H1 (cell line): ENCODE data around the gene MUC2. TPM values are rescaled to one million over a fixed set of nuclear protein-coding genes. Genes with fewer than 3 reads are reported as not detected.

Experiments
- CTCF ChIA-PET: fragments of 300-600 bp; sonication (Branson Sonifier 250); formaldehyde crosslinking; loops from one replicate; lab custom pipeline; 2021; ENCODE audit not compliant: partially characterized antibody; lab: Charles Lee
- POLR2A ChIA-PET: fragments of 300-600 bp; sonication (Branson Sonifier 250); formaldehyde crosslinking; loops from one replicate; lab custom pipeline; 2021; ENCODE audit warnings: inconsistent platforms; ENCODE audit not compliant: partially characterized antibody; lab: Charles Lee
- DNase-seq, 2 experiments: peaks; one replicate each; pipeline versions ENCODE4 v3.0.0 to v3.0.0-alpha.2; 2010 to 2022; ENCODE audit warnings: low spot score in 2 of 2, low read depth in 1 of 2, mixed read lengths in 1 of 2
- FAIRE-seq: peaks from 2 replicates; lab custom pipeline; 2011; peaks lifted over from hg19 to GRCh38; lab: Jason Lieb, UNC
- H2AFZ ChIP-seq: 2 replicates; pipeline ENCODE4 v1.8.1; 2012; ENCODE audit warnings: low read length, inconsistent platforms
- H2AK5ac ChIP-seq: 2 replicates; pipeline ENCODE4 v1.6.1; 2013; ENCODE audit warnings: low read depth, low read length
- H2BK120ac ChIP-seq: replicated peaks from 2 replicates; pipeline ENCODE3; 2013; ENCODE audit warnings: low read depth, low read length, inconsistent platforms
- H2BK12ac ChIP-seq: 2 replicates; pipeline ENCODE4 v1.6.1; 2013; ENCODE audit warnings: low read depth, low read length
- H2BK15ac ChIP-seq: 2 replicates; pipeline ENCODE4 v1.6.1; 2013; ENCODE audit warnings: low read length
- H2BK20ac ChIP-seq: 2 replicates; pipeline ENCODE4 v1.6.1; 2013; ENCODE audit warnings: low read length
- H2BK5ac ChIP-seq: 2 replicates; pipeline ENCODE4 v1.6.1; 2013; ENCODE audit warnings: low read depth, low read length
- H3K14ac ChIP-seq: 2 replicates; pipeline ENCODE4 v1.6.1; 2013; ENCODE audit warnings: inconsistent platforms; ENCODE audit not compliant: insufficient read length
- H3K18ac ChIP-seq: 2 replicates; pipeline ENCODE4 v1.6.1; 2013; ENCODE audit warnings: low read length; ENCODE audit errors: extremely low read depth
- H3K23ac ChIP-seq: 2 replicates; pipeline ENCODE4 v1.6.1; 2013; ENCODE audit warnings: inconsistent platforms; ENCODE audit not compliant: insufficient read length
- H3K23me2 ChIP-seq: 2 replicates; pipeline ENCODE4 v1.6.1; 2013; ENCODE audit warnings: low read depth, low read length
- H3K27ac ChIP-seq: 2 replicates; pipeline ENCODE4 v1.6.1; 2011; ENCODE audit warnings: low read depth, low read length, inconsistent platforms
- H3K27me3 ChIP-seq, 4 experiments: replicated peaks in 1 of 4; 1 replicate in 1 of 4; 2 replicates in 3 of 4; pipeline versions ENCODE4 v1.6.1 to v1.8.1; 2011 to 2013; ENCODE audit warnings: low read length in 3 of 4, mild to moderate bottlenecking in 3 of 4, inconsistent platforms in 2 of 4, mixed read lengths in 2 of 4, moderate library complexity in 1 of 4; ENCODE audit not compliant: control insufficient read depth in 3 of 4, insufficient read depth in 3 of 4; ENCODE audit errors: extremely low read depth in 1 of 4
- H3K36me3 ChIP-seq, 4 experiments: 2 replicates each; pipeline versions ENCODE4 v1.6.1 to v1.8.1; 2011 to 2013; ENCODE audit warnings: mild to moderate bottlenecking in 4 of 4, low read length in 3 of 4, moderate library complexity in 2 of 4, control low read depth in 1 of 4, inconsistent platforms in 1 of 4; ENCODE audit not compliant: insufficient read depth in 4 of 4, control insufficient read depth in 2 of 4
- H3K4ac ChIP-seq: replicated peaks from 2 replicates; pipeline ENCODE3; 2013; ENCODE audit warnings: low read length, low read depth, mixed read lengths, inconsistent platforms; ENCODE audit not compliant: insufficient read length
- H3K4me1 ChIP-seq, 4 experiments: replicated peaks in 1 of 4; 1 replicate in 1 of 4; 2 replicates in 3 of 4; pipeline versions ENCODE4 v1.6.1 to v1.8.1; 2011 to 2013; ENCODE audit warnings: low read length in 3 of 4, inconsistent platforms in 2 of 4, mixed read lengths in 1 of 4; ENCODE audit not compliant: insufficient read depth in 4 of 4, control insufficient read depth in 3 of 4
- H3K4me2 ChIP-seq, 2 experiments: 2 replicates each; pipeline versions ENCODE4 v1.6.1 to v1.8.1; 2011 to 2013; ENCODE audit warnings: low read depth in 2 of 2, low read length in 2 of 2, control low read depth in 1 of 2, inconsistent platforms in 1 of 2, mild to moderate bottlenecking in 1 of 2; ENCODE audit not compliant: insufficient read depth in 1 of 2
- H3K4me3 ChIP-seq, 4 experiments: fragments of 200-600, 300-600 bp in 1 of 4; sonication (generic), shearing (Covaris generic), sonication (Bioruptor Twin) in 1 of 4; 2 replicates each; pipeline versions ENCODE4 v1.5.1 to v1.8.1; 2011 to 2016; ENCODE audit warnings: low read length in 4 of 4, low read depth in 3 of 4, control low read depth in 2 of 4, inconsistent platforms in 2 of 4, mild to moderate bottlenecking in 2 of 4, mixed read lengths in 1 of 4, moderate library complexity in 1 of 4; ENCODE audit not compliant: insufficient read depth in 2 of 4; ENCODE audit errors: extremely low read depth in 1 of 4
- H3K56ac ChIP-seq: replicated peaks from 2 replicates; pipeline ENCODE3; 2013; ENCODE audit warnings: low read depth, mild to moderate bottlenecking, mixed read lengths, low read length, inconsistent platforms; ENCODE audit not compliant: insufficient read length
- H3K79me1 ChIP-seq: 2 replicates; pipeline ENCODE4 v1.6.1; 2013; ENCODE audit warnings: low read depth, low read length, control low read depth
- H3K79me2 ChIP-seq, 2 experiments: 2 replicates each; pipeline versions ENCODE4 v1.6.1 to v1.8.1; 2012 to 2013; ENCODE audit warnings: low read length in 2 of 2, mild to moderate bottlenecking in 2 of 2, inconsistent platforms in 1 of 2; ENCODE audit not compliant: insufficient read depth in 2 of 2, control insufficient read depth in 1 of 2
- H3K9ac ChIP-seq, 4 experiments: replicated peaks in 1 of 4; 1 replicate in 1 of 4; 2 replicates in 3 of 4; pipeline versions ENCODE4 v1.6.1 to v1.8.1; 2011 to 2013; ENCODE audit warnings: low read depth in 3 of 4, low read length in 3 of 4, control low read depth in 2 of 4, mild to moderate bottlenecking in 2 of 4, moderate library complexity in 2 of 4, inconsistent platforms in 1 of 4; ENCODE audit errors: extremely low read depth in 1 of 4
- H3K9me3 ChIP-seq, 2 experiments: 2 replicates each; pipeline versions ENCODE4 v1.6.1 to v1.8.1; 2012 to 2013; ENCODE audit warnings: mild to moderate bottlenecking in 2 of 2, moderate library complexity in 2 of 2, control low read depth in 1 of 2, inconsistent platforms in 1 of 2, low read depth in 1 of 2, low read length in 1 of 2, mixed read lengths in 1 of 2; ENCODE audit not compliant: insufficient read depth in 2 of 2
- H4K20me1 ChIP-seq, 2 experiments: replicated peaks in 1 of 2; 2 replicates each; pipeline versions ENCODE3 to v1.8.1; 2011 to 2013; ENCODE audit warnings: inconsistent platforms in 2 of 2, low read length in 2 of 2, mild to moderate bottlenecking in 1 of 2; ENCODE audit not compliant: insufficient read depth in 2 of 2, control insufficient read depth in 1 of 2
- H4K5ac ChIP-seq: 2 replicates; pipeline ENCODE4 v1.6.1; 2013; ENCODE audit warnings: low read length, low read depth, mixed read lengths, inconsistent platforms; ENCODE audit not compliant: insufficient read length
- H4K8ac ChIP-seq: 2 replicates; pipeline ENCODE4 v1.8.0; 2013; ENCODE audit warnings: mild to moderate bottlenecking, moderate library complexity, low read length, inconsistent platforms; ENCODE audit not compliant: insufficient read depth; ENCODE audit errors: extremely low read depth
- H4K91ac ChIP-seq: replicated peaks from 2 replicates; pipeline ENCODE3; 2013; ENCODE audit warnings: low read length, mixed read lengths, inconsistent platforms; ENCODE audit not compliant: insufficient read length
- ATF2 ChIP-seq: IDR thresholded peaks from 2 replicates; pipeline ENCODE4 v1.6.1; 2012; ENCODE audit warnings: low read length, inconsistent platforms
- CHD1 ChIP-seq: IDR thresholded peaks from 2 replicates; pipeline ENCODE4 v1.6.1; 2012; ENCODE audit warnings: low read depth, low read length, improper control_type of control experiment
- CTBP2 ChIP-seq: IDR thresholded peaks from 2 replicates; pipeline ENCODE4 v1.7.0; 2011; ENCODE audit warnings: borderline replicate concordance, mild to moderate bottlenecking, moderate library complexity, mixed read lengths, low read length; ENCODE audit not compliant: insufficient read depth, insufficient read length
- GTF2F1 ChIP-seq: IDR thresholded peaks from 2 replicates; pipeline ENCODE4 v1.6.1; 2012; ENCODE audit warnings: low read depth, low read length, improper control_type of control experiment, borderline replicate concordance
- NANOG ChIP-seq: IDR thresholded peaks from 2 replicates; pipeline ENCODE4 v1.6.1; 2011; ENCODE audit warnings: low read length, low read depth, mild to moderate bottlenecking, inconsistent platforms; ENCODE audit not compliant: insufficient read depth, poor library complexity, severe bottlenecking
- SUZ12 ChIP-seq: fragments of 200-600 bp; sonication (generic); IDR thresholded peaks from 2 replicates; pipeline ENCODE4 v1.6.1; 2012; ENCODE audit warnings: mild to moderate bottlenecking, inconsistent platforms, low read length, moderate library complexity, mixed read lengths
- TAF7 ChIP-seq: optimal IDR thresholded peaks from 2 replicates; pipeline ENCODE3; 2011; ENCODE audit warnings: low read depth, mild to moderate bottlenecking, inconsistent platforms, low read length, moderate library complexity, borderline replicate concordance
- WGBS, 2 experiments: shearing (Covaris generic) in 1 of 2; methylation state at CpG; one replicate each; pipeline versions ENCODE4 v1.1.6 to v1.1.7; 2013 to 2015; ENCODE audit warnings: low lambda C conversion rate in 2 of 2, mixed read lengths in 2 of 2, inconsistent platforms in 1 of 2, low coverage in 1 of 2, missing lambda C conversion rate in 1 of 2; ENCODE audit not compliant: insufficient replicate concordance in 2 of 2, insufficient coverage in 1 of 2, insufficient read length in 1 of 2; ENCODE audit errors: extremely low coverage in 1 of 2, missing lambda C conversion rate in 1 of 2; 5-methylcytosine and 5-hydroxymethylcytosine counted together
- polyA plus RNA-seq, 7 experiments: library from polyadenylated mRNA; depleted of rRNA in 3 of 7; stranded (reverse) in 5 of 7; unstranded in 2 of 7; fragments of >200 nt in 5 of 7; fragments of 200-250 nt in 2 of 7; gene quantifications; 1 replicate in 5 of 7; 2 replicates in 1 of 7; 4 replicates in 1 of 7; pipeline versions ENCODE4 v1.2.1 to v1.2.3, GENCODE V29; 2011 to 2013; ENCODE audit warnings: missing spikeins in 2 of 7, mixed read lengths in 2 of 7
- total RNA-seq: library from RNA; stranded (reverse); fragmentation: NEBNext Ultra II Directional; extraction: Animal tissue kit (Norgen Biotek cat#: 25700); gene quantifications from 2 replicates; pipeline ENCODE4 v1.2.1, GENCODE V29; 2021

Gene MUC2
- total and polyA plus RNA-seq, 2 of the 8 experiments (the other 6 are each of a cell fraction or from before 2014, with no cell fraction given) = not detected

DNA sequence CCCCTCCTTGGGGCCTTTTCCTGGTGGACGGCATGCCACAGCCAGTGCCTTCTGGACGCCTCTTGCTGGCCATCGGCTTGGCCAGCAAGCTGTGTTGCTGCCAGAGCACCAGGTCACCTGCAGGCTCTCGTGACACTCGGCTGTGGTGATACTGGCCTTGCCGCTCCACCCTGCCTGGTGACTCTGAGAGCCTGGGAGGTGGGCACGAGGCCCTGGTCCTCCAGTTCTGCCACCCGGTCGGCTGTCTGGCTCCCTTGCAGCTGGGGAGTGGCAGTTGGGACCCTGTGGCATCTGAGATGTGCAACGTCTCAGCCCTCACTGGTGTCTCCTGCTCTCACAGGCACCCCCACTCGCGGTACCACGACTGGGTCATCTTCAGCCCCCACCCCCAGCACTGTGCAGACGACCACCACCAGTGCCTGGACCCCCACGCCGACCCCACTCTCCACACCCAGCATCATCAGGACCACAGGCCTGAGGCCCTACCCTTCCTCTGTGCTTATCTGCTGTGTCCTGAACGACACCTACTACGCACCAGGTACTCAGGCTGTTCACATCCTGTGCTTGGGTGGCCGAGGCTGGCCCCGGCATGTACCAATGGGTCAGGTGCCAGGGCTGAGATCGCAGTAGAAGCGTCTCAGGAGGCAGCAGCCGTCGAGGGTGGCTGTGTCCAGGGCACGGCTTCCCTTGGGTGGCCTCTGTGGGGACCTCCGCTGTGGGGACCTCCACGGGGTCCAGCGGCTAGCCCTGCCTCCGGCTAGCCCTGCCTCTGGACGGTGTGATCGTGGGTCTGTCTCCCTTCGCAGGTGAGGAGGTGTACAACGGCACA lies 26.0 kb downstream of the MUC2 start:
- Histone ChIP-seq H3K9ac (no peak overlapping the region), H4K20me1 (no peaks in the 10 kb centered on the region), H3K27me3 (no peaks in the 10 kb centered on the region), H4K8ac (no peak overlapping the region; the same call in 1 of the 2 replicates), H4K5ac (no peak overlapping the region), H3K4ac (no peak overlapping the region), H2AFZ (no peak overlapping the region), H2BK5ac (no peak overlapping the region), H3K56ac (no peak overlapping the region), H3K18ac (no peak overlapping the region), H2BK15ac (no peak overlapping the region), H2AK5ac (no peak overlapping the region), H2BK120ac (no peak overlapping the region), H3K23ac (no peak overlapping the region), H2BK20ac (no peak overlapping the region), H3K36me3 (no peaks in the 10 kb centered on the region), H3K27ac (no peak overlapping the region), H4K91ac (no peak overlapping the region), H3K14ac (no peak overlapping the region), H2BK12ac (no peak overlapping the region), H3K79me2 (no peaks in the 10 kb centered on the region), H3K4me3 (no peak overlapping the region), H3K4me2 (no peak overlapping the region), H3K4me1 (no peaks in the 10 kb centered on the region), H3K9me3 (peaks cover 31 to 74% of the 10 kb centered on the region in 2 experiments), H3K23me2 (no peaks in the 10 kb centered on the region), H3K79me1 (no peaks in the 10 kb centered on the region)
- WGBS, 2 experiments = 89% methylated on average over 32 of the region's 33 CpGs; no CpG with 5 or more reads in 1 of the 2 experiments
- DNase-seq = no peak
- CTCF ChIA-PET = no interaction called here
- POLR2A ChIA-PET = no interaction called here
- FAIRE-seq = no peak
- TF ChIP-seq NANOG (no peak), CTBP2 (no peak), GTF2F1 (no peak), TAF7 (no peak), CHD1 (no peak), ATF2 (no peak), SUZ12 (no peak)
